Mesothelial cell of epicardium (in vitro differentiated cells): ENCODE results near the gene OPA3. TPM values are rescaled to one million over a fixed set of nuclear protein-coding genes. Genes with fewer than 3 reads are reported as not detected.
A peak's percentile ranks its signal among the peaks of the same experiment; 100 is the strongest.

ENCODE experiments used
- DNase-seq, 2 experiments: peaks; one replicate each; pipeline ENCODE4 v3.0.0; 2021; ENCODE audit warnings: low spot score in 2 of 2; ENCODE audit not compliant: unreplicated experiment in 2 of 2
- H3K27ac Mint-ChIP-seq: 2 replicates; pipeline ENCODE4 v1.8.0; 2021; ENCODE audit warnings: mixed read lengths
- H3K27me3 Mint-ChIP-seq: 2 replicates; pipeline ENCODE4 v1.8.0; 2021; ENCODE audit warnings: low read depth, mixed read lengths
- H3K36me3 Mint-ChIP-seq: 2 replicates; pipeline ENCODE4 v1.8.0; 2021; ENCODE audit warnings: mixed read lengths
- H3K4me1 Mint-ChIP-seq: 2 replicates; pipeline ENCODE4 v1.8.0; 2021; ENCODE audit warnings: mixed read lengths
- H3K4me3 Mint-ChIP-seq: 2 replicates; pipeline ENCODE4 v1.8.0; 2021; ENCODE audit warnings: mild to moderate bottlenecking, moderate library complexity, mixed read lengths
- H3K9me3 Mint-ChIP-seq: 2 replicates; pipeline ENCODE4 v1.8.0; 2021; ENCODE audit warnings: mixed read lengths
- CTCF ChIP-seq: fragments of 200-600 bp; sonication (generic); IDR thresholded peaks from one replicate; pipeline ENCODE4 v1.5.0; 2021; ENCODE audit warnings: antibody characterized with exemption; ENCODE audit not compliant: unreplicated experiment
- total RNA-seq: library from RNA; stranded (reverse); gene quantifications from 3 replicates; pipeline ENCODE4 v1.2.1, GENCODE V29; 2021

OPA3 gene
- total RNA-seq, 1 donor from 2014 or later: 11.6 TPM

GRCh38 chr19:45560038-45560437 is 24.6 kb downstream of the OPA3 start:
- Mint-ChIP-seq H3K36me3 (no peaks in the 10 kb centered on the region), H3K4me1 (peaks cover 3% of the 10 kb centered on the region), H3K9me3 (no peaks in the 10 kb centered on the region), H3K4me3 (no peak overlapping the region), H3K27ac (no peak overlapping the region), H3K27me3 (no peaks in the 10 kb centered on the region)
- TF ChIP-seq CTCF: no peak
- DNase-seq: no peak

GRCh38 chr19:45558399-45558878 is 26.2 kb downstream of the OPA3 start:
- DNase-seq: no peak
- no peaks in the 10 kb centered on the region for H3K27me3 Mint-ChIP-seq
- H3K9me3 Mint-ChIP-seq: no peaks in the 10 kb centered on the region
- no peak overlapping the region for H3K4me3 Mint-ChIP-seq
- no peak for TF ChIP-seq CTCF
- H3K4me1 Mint-ChIP-seq: peaks cover 3% of the 10 kb centered on the region
- no peaks in the 10 kb centered on the region for H3K36me3 Mint-ChIP-seq
- H3K27ac Mint-ChIP-seq: peak overlapping the region; percentile 30

- DNase-seq: no peak
- H3K4me3 Mint-ChIP-seq: no peak overlapping the region
- H3K36me3 Mint-ChIP-seq: peaks cover 5% of the 10 kb centered on the region
- H3K27ac Mint-ChIP-seq: no peak overlapping the region
- TF ChIP-seq CTCF: no peak
- H3K4me1 Mint-ChIP-seq: peaks cover 3% of the 10 kb centered on the region
- H3K27me3 Mint-ChIP-seq: no peaks in the 10 kb centered on the region
- H3K9me3 Mint-ChIP-seq: no peaks in the 10 kb centered on the region
These were observed 27.8 kb downstream of the OPA3 start for GRCh38 chr19:45556835-45557234.

GRCh38 chr19:45554481-45554880 is 30.1 kb downstream of the OPA3 start:
- no peak for TF ChIP-seq CTCF
- H3K27me3 Mint-ChIP-seq: no peaks in the 10 kb centered on the region
- no peaks in the 10 kb centered on the region for H3K9me3 Mint-ChIP-seq
- H3K27ac Mint-ChIP-seq: no peak overlapping the region
- peaks cover 7% of the 10 kb centered on the region for H3K4me1 Mint-ChIP-seq
- H3K36me3 Mint-ChIP-seq: peaks cover 11% of the 10 kb centered on the region
- no peak overlapping the region for H3K4me3 Mint-ChIP-seq
- no peak for DNase-seq

GRCh38 chr19:45553464-45553863 is 31.1 kb downstream of the OPA3 start:
- Mint-ChIP-seq H3K27me3 (no peaks in the 10 kb centered on the region), H3K9me3 (no peaks in the 10 kb centered on the region), H3K4me1 (peaks cover 6% of the 10 kb centered on the region), H3K36me3 (peaks cover 11% of the 10 kb centered on the region), H3K4me3 (peak overlapping the region; percentile 46), H3K27ac (no peak overlapping the region)
- peak; percentile 25 to 45 for DNase-seq
- no peak for TF ChIP-seq CTCF
